SK-N-MC (cell line): ENCODE results near the gene ACTN1.

Source experiments
- DNase-seq: peaks from one replicate; pipeline ENCODE4 v3.0.0-alpha.2; 2011; ENCODE audit warnings: low read depth, low spot score
- H3K27ac ChIP-seq: fragments of 200-600 bp; sonication (generic); 2 replicates; pipeline ENCODE4 v1.5.1; 2016; ENCODE audit warnings: mixed run types
- H3K36me3 ChIP-seq: fragments of 200-600 bp; sonication (generic); 2 replicates; pipeline ENCODE4 v1.6.1; 2017; ENCODE audit warnings: antibody characterized with exemption, low read length, mixed read lengths; ENCODE audit not compliant: insufficient read depth
- H3K4me3 ChIP-seq: fragments of 200-600 bp; sonication (generic); 2 replicates; pipeline ENCODE4 v1.5.1; 2016
- H3K9ac ChIP-seq: fragments of 200-600 bp; sonication (generic); 2 replicates; pipeline ENCODE4 v1.8.0; 2017; ENCODE audit warnings: mixed run types, mixed read lengths; ENCODE audit not compliant: insufficient read length
- H3K9me3 ChIP-seq: fragments of 200-600 bp; sonication (generic); 2 replicates; pipeline ENCODE4 v1.6.1; 2017; ENCODE audit warnings: low read depth, mild to moderate bottlenecking, antibody characterized with exemption, low read length, moderate library complexity, mixed read lengths
- EZH2 ChIP-seq: fragments of 200-600 bp; sonication (generic); IDR thresholded peaks from one replicate; pipeline ENCODE4 v1.6.1; 2017; ENCODE audit warnings: antibody characterized with exemption
- FOXP2 ChIP-seq: optimal IDR thresholded peaks from 2 replicates; pipeline ENCODE3; 2011; ENCODE audit warnings: mild to moderate bottlenecking, moderate library complexity; ENCODE audit not compliant: insufficient read depth; ENCODE audit errors: extremely low read length, control extremely low read depth
- POLR2AphosphoS5 ChIP-seq: IDR thresholded peaks from 2 replicates; pipeline ENCODE4 v1.6.1; 2012; ENCODE audit warnings: mild to moderate bottlenecking, low read depth, low read length, borderline replicate concordance

Gene ACTN1

GRCh38 chr14:68894123-68894522 lies 85.0 kb downstream of the ACTN1 start:
- no peak overlapping the region for H3K27ac ChIP-seq
- no peak for DNase-seq
- TF ChIP-seq EZH2 (no peak), FOXP2 (no peak), POLR2AphosphoS5 (no peak)
- H3K36me3 ChIP-seq = peaks cover 2% of the 10 kb centered on the region
- H3K9me3 ChIP-seq = no peaks in the 10 kb centered on the region
- no peak overlapping the region for H3K9ac ChIP-seq
- no peak overlapping the region for H3K4me3 ChIP-seq

- Histone ChIP-seq H3K36me3 (peaks cover 5% of the 10 kb centered on the region), H3K27ac (no peak overlapping the region)
- no peak for TF ChIP-seq EZH2
- TF ChIP-seq FOXP2 = no peak
- TF ChIP-seq POLR2AphosphoS5 = no peak
Measured at GRCh38 chr14:68893566-68893965, 85.5 kb downstream of the ACTN1 start.

GRCh38 chr14:68892961-68893360 lies 86.1 kb downstream of the ACTN1 start:
- H3K36me3 ChIP-seq = peaks cover 10% of the 10 kb centered on the region
- DNase-seq = no peak
- H3K9me3 ChIP-seq = no peaks in the 10 kb centered on the region
- TF ChIP-seq FOXP2 = no peak
- no peak for TF ChIP-seq POLR2AphosphoS5
- no peak for TF ChIP-seq EZH2
- no peak overlapping the region for H3K27ac ChIP-seq
- H3K9ac ChIP-seq = no peak overlapping the region
- H3K4me3 ChIP-seq = no peak overlapping the region

More at GRCh38 chr14:68893566-68893965, 85.5 kb downstream of the ACTN1 start:
- DNase-seq = no peak
- Histone ChIP-seq H3K9me3 (no peaks in the 10 kb centered on the region), H3K9ac (no peak overlapping the region), H3K4me3 (no peak overlapping the region)

GRCh38 chr14:68891851-68892660 lies 87.0 kb downstream of the ACTN1 start:
- Histone ChIP-seq H3K27ac (no peak overlapping the region), H3K36me3 (peaks cover 10% of the 10 kb centered on the region), H3K4me3 (no peak overlapping the region), H3K9me3 (no peaks in the 10 kb centered on the region), H3K9ac (no peak overlapping the region)
- TF ChIP-seq POLR2AphosphoS5 (no peak), EZH2 (no peak), FOXP2 (no peak)
- no peak for DNase-seq

- DNase-seq = no peak
- Histone ChIP-seq H3K36me3 (peaks cover 10% of the 10 kb centered on the region), H3K9ac (no peak overlapping the region), H3K9me3 (no peaks in the 10 kb centered on the region), H3K4me3 (no peak overlapping the region), H3K27ac (no peak overlapping the region)
- TF ChIP-seq FOXP2 (no peak), EZH2 (no peak), POLR2AphosphoS5 (no peak)
Measured at GRCh38 chr14:68890173-68890931, 88.8 kb downstream of the ACTN1 start.

- H3K9ac ChIP-seq = no peak overlapping the region
- no peak overlapping the region for H3K4me3 ChIP-seq
- H3K27ac ChIP-seq = no peak overlapping the region
- H3K9me3 ChIP-seq = no peaks in the 10 kb centered on the region
- DNase-seq = no peak
- TF ChIP-seq POLR2AphosphoS5 (no peak), FOXP2 (no peak), EZH2 (no peak)
- peaks cover 10% of the 10 kb centered on the region for H3K36me3 ChIP-seq
Measured at GRCh38 chr14:68888883-68889282, 90.2 kb downstream of the ACTN1 start.

- no peak overlapping the region for H3K9ac ChIP-seq
- no peak for DNase-seq
- no peak overlapping the region for H3K4me3 ChIP-seq
- no peaks in the 10 kb centered on the region for H3K9me3 ChIP-seq
- peaks cover 10% of the 10 kb centered on the region for H3K36me3 ChIP-seq
- TF ChIP-seq EZH2 (no peak), POLR2AphosphoS5 (no peak), FOXP2 (no peak)
- no peak overlapping the region for H3K27ac ChIP-seq
Measured at GRCh38 chr14:68888025-68888850, 90.9 kb downstream of the ACTN1 start.

GRCh38 chr14:68886109-68886434 lies 93.0 kb downstream of the ACTN1 start:
- TF ChIP-seq FOXP2 = no peak
- TF ChIP-seq POLR2AphosphoS5 = no peak
- no peak for TF ChIP-seq EZH2
- Histone ChIP-seq H3K36me3 (peaks cover 15% of the 10 kb centered on the region), H3K27ac (no peak overlapping the region), H3K9ac (no peak overlapping the region), H3K4me3 (no peak overlapping the region), H3K9me3 (no peaks in the 10 kb centered on the region)
- DNase-seq = no peak
